Fibroblast of mammary gland (primary cell): Measurements from ENCODE around the gene PTGIS.

Experiments
- DNase-seq: peaks from one replicate; pipeline ENCODE4 v3.0.0-alpha.2; 2010; ENCODE audit warnings: low read depth
- H3K4me3 ChIP-seq: 2 replicates; pipeline ENCODE4 v1.5.1; 2011; ENCODE audit warnings: low read depth, mild to moderate bottlenecking, low read length, moderate library complexity; ENCODE audit not compliant: control insufficient read depth
- TF ChIP-seq, protein P1 (sequence below): conservative IDR thresholded peaks from 2 replicates; pipeline ENCODE4 v1.5.1; 2011; ENCODE audit warnings: low read depth, low read length, inconsistent platforms; ENCODE audit not compliant: control insufficient read depth, insufficient read depth

The PTGIS gene

DNA sequence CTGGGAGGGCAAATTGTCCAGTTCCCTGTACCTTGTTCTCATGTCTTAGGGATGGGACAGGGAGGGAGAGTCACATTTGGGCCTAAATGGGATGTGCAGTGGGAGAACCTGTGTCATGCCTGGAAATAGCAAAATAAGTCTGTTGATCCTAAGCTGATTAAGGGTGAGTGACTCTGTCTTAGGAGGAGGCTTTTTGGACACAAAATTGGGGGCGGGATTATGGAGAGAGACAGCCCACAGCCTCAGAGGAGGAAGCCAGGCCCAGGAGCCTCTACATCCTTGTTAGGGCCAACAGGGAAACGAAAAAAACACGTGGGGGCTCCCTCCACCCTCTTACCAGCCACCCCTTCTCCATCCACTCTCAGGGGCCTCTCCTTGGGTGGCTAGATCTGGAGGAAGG is 87.7 kb downstream of the PTGIS start:
- no peak for DNase-seq
- TF ChIP-seq, protein P1, sequence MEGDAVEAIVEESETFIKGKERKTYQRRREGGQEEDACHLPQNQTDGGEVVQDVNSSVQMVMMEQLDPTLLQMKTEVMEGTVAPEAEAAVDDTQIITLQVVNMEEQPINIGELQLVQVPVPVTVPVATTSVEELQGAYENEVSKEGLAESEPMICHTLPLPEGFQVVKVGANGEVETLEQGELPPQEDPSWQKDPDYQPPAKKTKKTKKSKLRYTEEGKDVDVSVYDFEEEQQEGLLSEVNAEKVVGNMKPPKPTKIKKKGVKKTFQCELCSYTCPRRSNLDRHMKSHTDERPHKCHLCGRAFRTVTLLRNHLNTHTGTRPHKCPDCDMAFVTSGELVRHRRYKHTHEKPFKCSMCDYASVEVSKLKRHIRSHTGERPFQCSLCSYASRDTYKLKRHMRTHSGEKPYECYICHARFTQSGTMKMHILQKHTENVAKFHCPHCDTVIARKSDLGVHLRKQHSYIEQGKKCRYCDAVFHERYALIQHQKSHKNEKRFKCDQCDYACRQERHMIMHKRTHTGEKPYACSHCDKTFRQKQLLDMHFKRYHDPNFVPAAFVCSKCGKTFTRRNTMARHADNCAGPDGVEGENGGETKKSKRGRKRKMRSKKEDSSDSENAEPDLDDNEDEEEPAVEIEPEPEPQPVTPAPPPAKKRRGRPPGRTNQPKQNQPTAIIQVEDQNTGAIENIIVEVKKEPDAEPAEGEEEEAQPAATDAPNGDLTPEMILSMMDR, result no peak
- no peak overlapping the region for H3K4me3 ChIP-seq

DNA sequence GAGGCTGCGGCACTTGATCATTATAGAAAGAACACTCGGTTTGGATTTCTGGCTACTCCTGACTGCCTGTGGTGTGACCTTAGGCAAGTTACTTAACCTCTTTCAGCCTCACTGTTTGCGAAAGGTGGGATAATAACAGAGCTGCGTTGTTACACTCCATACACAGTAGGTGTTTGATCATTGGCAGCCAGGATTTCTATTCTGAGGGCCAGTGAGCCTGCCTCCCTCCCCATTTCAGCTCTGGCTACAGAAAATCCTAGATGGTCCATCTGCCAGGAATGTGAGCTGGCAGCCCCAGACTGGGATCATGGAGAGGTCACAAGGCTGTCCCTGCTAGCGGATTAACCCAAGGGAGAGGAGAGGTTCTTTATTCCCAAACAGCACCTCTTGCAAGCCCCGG is 88.2 kb downstream of the PTGIS start:
- TF ChIP-seq, protein P1, result no peak
- no peak overlapping the region for H3K4me3 ChIP-seq
- DNase-seq, result no peak

DNA sequence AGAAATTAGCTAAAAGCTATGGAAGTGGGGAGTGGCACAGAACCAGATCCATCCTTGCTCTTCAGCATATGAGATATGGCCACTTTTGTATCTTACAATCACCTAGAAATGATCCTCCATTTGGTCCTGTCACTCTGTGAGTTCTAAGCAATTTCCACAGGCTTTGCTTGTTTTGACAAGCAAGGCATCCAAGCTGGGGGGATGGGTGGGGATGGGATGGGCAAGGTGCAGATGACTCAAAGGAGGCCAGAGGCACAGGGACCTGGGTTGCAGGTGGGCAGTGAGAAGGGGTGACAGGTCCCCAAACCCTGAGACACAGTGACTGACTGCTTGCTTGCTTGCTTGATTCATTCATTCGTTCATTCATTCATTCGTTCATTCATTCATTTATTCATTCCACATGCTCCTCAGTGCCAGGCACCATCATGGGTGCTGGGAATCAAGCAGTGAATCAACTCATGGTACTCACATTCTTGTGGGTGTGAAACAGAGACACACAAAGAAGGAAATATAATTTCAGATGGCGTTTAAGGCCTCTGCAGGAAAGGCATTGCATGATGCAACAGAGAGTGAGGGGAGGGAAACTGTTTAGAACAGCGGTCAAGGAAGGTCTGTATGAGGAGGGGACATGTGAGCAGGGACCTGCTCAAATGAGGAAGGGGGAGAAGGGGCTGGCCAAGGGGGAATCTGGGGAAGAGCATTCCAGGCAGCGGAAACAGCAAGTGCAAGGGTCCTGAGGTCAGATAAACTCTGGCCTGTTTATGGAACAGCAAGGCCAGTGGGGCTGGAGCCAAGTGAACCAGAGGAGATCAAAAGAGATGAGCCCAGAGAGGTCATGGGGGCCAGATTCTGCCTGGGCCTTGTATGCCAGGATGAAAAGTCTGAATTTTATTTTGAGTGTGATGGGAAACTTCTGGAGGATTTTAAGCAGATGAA is 88.9 kb downstream of the PTGIS start:
- DNase-seq, result no peak
- TF ChIP-seq, protein P1, result no peak
- no peak overlapping the region for H3K4me3 ChIP-seq

DNA sequence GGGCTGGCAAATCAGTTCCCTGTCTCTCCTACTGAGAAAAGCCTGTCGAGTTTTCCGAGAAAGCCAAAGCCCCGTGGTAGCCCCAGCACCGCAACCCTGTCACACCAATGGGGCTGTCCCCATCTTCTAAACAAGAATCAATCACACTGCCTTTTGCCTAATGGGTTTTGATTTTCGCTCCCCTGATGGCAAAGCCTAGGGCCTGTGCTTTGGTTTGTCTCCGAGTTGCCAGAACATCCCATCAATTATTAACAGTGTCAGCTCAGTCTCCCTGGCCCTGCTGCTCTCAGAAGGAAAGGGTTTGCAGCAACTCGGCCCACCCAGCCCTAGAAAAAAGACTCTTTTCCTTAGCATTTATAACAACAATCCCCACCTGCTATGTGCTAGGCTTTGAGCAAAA is 89.7 kb downstream of the PTGIS start:
- H3K4me3 ChIP-seq, result no peak overlapping the region
- TF ChIP-seq, protein P1, result no peak
- no peak for DNase-seq

DNA sequence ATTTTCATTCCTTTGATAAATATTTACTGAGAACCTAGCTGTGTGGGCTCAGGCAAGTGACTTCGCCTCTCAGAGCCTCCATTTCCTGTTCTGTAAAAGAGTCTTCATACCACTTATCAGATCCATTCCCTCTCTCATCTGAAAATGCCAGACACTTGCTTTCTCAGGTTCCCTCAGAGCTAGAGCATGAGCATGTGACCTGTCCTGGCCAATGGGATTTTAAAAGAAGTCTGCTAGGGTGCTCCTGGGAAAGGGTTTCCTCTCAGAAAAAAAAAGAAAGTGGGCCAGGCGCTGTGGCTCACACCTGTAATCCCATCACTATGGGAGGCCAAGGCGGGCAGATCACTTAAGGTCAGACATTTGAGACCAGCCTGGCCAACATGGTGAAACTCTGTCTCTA is 90.7 kb downstream of the PTGIS start:
- no peak for DNase-seq
- H3K4me3 ChIP-seq, result no peak overlapping the region
- TF ChIP-seq, protein P1, result no peak

DNA sequence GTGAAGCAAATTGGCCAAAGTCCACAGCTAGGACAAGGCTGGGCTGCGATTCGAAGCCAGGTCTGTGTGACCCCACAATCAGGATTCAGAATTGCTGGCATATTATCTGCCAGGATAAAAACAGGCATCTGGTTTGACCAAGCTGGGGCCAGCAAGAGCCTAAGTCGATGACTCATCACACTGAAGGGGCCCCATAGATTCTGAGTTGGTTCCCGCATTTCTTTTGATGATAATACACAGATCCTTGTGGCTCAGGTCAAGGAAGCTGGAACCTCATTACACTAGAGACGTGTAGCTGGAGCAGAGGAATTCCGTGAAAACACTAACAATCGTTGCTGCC is 92.0 kb downstream of the PTGIS start:
- TF ChIP-seq, protein P1, result no peak
- no peak overlapping the region for H3K4me3 ChIP-seq
- no peak for DNase-seq
